HG03064 (cell line): ENCODE results near the gene IQCH.

ENCODE experiments used
- ATAC-seq: cut with Tn5 transposase; IDR thresholded peaks from one replicate; pipeline ENCODE4 v1.9.1; 2021; ENCODE audit warnings: low read depth; ENCODE audit not compliant: unreplicated experiment

IQCH gene

GRCh38 chr15:67296188-67296587 is 41.6 kb downstream of the IQCH start:
- ATAC-seq = no peak

DNA sequence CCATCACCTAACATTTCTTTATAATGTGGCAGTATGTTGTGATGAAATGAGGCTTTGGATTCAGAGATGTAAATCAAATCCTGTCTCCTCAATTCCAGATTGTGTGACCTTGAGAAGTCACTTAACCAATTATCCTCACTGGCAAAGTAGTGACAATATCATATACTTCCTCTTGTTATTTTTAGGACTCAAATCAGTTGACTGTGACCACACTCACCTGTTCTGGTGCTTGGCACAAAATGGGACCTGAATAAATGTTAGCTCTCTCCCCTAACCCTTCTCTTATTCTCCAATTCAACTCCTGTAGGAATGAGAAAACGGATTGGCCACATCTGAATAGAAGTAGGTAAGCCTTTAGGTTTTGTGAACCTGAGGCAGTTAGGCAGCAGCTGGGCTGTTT is 42.1 kb downstream of the IQCH start:
- ATAC-seq = no peak

- no peak for ATAC-seq
These were observed 45.9 kb downstream of the IQCH start for GRCh38 chr15:67300266-67301025.

- ATAC-seq = no peak
These were observed 49.1 kb downstream of the IQCH start for GRCh38 chr15:67303490-67304363.

GRCh38 chr15:67304778-67305177 is 50.2 kb downstream of the IQCH start:
- ATAC-seq = no peak

GRCh38 chr15:67305506-67305905 is 50.9 kb downstream of the IQCH start:
- ATAC-seq = no peak

DNA sequence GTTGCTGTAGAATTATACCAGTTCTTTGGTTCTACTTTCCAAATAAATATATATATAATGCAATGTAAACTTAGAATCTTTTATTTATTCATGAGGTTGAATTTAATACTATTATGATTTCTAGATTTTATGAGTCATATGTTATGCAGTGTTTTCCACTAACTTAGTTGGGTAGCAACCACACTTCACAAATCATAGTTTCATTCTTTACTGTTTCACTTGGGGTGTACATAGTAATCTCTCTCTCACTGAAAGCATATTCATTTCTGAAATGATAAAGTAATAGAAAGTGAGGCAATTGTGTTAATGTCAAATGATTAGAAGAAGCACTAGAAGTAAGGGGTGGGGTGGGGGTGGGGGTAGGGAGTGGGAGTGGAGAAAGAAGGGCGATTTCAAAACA is 52.6 kb downstream of the IQCH start:
- no peak for ATAC-seq

DNA sequence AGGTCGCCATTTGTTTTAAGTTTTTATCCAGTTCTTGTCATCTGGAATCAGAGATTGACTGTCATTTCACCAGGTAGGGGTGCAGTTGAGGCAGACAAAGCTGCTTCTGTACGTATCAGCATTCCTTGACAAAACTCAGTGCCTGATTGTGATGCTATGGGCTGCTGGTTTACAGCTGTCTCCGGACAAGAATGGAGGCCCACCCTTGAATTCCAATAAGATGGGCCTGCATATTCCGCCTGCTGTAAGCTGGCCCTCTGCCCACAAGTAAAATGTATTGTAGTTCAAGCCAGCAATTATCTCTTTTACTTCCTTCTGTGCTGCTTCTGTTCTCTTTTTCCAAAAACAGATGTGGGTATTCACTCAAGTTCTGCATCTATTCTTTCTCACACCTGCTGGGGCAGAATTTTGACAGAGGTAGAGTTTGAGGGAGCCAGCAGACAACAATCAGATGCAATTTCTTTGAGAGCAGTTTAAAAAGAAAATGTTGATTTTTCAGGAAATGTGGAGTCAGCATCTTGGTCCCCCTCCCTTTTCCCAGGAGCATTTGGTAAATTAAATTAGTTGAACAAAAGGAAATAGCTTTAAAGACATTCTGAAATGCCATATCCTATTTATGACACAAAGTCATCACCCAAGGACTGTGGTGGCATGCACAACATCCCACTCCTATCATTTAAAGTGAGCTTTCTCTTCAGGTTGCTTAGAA is 53.5 kb downstream of the IQCH start:
- no peak for ATAC-seq

- no peak for ATAC-seq
These were observed 57.1 kb downstream of the IQCH start for GRCh38 chr15:67311731-67312130.

DNA sequence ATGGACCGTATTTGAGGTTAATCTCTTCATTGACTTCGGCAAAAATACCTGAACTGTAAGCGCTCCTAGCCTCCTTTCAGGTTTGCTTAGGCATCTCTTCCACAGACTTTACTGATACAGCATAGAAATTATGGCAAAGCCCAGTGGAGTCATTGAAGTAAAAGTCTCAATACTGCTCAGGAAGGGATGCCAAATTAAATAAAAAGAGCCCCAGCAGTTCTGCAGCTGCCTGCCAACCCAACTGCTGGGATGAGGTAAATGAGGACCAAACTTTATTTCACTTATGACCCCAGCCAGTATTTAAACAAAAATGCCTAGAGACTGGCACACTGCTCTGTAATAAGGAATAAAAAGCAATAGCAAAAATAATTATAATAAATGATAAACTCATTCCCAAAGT is 65.4 kb downstream of the IQCH start:
- no peak for ATAC-seq

- no peak for ATAC-seq
These were observed 66.8 kb downstream of the IQCH start for GRCh38 chr15:67321352-67321751.

- no peak for ATAC-seq
These were observed 67.9 kb downstream of the IQCH start for GRCh38 chr15:67322481-67322880.

DNA sequence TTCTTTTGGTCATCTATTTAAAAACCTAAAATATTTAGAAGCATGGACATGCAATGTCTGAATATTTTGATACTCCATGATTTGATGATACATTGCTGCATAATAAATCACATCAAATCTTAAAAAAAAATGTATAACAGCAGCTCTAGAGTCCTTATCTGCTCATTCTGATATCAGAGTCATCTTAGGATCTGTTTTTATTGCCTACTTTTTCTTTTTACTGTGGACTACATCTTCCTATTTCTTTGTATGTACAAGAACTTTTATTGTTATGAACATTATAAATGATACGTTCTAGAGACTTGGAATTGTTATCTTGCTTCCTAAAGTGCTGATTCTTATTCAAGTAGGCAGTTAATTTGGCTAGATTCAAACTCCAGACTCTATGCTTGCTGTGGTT is 72.7 kb downstream of the IQCH start:
- ATAC-seq = no peak

DNA sequence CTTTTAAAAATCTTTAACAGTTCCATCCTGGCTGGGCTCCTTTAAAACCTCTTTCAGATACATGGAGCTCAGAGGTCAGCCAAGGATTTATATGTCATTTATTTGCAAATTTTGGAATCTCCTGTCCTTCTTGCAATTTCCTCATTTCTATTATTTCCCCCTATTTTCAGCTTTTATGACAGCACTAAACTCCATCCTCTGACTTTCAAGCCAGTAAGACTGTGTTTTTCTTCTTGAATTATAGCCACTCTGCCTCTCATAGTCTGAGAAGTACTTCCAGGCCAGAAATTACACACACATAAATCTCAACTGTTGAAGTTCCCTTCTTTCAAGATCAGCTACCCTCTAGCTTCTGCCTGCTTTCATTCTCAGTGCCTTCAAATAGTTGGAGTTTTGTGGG is 73.2 kb downstream of the IQCH start:
- no peak for ATAC-seq

GRCh38 chr15:67329984-67330733 is 75.6 kb downstream of the IQCH start:
- no peak for ATAC-seq

DNA sequence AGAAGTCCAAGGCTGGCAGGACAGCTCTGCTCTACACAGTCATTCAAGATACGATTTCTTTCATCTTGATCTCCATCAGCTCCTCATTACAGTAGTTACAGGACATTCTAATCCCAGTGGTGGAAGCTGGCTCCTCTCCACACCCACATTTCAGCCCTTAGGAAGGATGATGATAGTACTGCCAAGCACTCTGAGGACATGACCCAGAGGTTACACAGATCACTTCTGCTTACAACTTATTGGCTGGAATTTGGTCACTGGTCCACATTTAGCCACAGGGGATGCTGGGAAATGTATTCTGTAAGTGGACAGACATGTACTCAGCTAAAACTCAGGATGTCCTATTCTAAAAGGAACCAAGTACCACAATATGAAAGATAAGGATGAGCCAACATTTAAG is 77.1 kb downstream of the IQCH start:
- ATAC-seq = no peak

GRCh38 chr15:67335026-67335425 is 80.4 kb downstream of the IQCH start:
- no peak for ATAC-seq

DNA sequence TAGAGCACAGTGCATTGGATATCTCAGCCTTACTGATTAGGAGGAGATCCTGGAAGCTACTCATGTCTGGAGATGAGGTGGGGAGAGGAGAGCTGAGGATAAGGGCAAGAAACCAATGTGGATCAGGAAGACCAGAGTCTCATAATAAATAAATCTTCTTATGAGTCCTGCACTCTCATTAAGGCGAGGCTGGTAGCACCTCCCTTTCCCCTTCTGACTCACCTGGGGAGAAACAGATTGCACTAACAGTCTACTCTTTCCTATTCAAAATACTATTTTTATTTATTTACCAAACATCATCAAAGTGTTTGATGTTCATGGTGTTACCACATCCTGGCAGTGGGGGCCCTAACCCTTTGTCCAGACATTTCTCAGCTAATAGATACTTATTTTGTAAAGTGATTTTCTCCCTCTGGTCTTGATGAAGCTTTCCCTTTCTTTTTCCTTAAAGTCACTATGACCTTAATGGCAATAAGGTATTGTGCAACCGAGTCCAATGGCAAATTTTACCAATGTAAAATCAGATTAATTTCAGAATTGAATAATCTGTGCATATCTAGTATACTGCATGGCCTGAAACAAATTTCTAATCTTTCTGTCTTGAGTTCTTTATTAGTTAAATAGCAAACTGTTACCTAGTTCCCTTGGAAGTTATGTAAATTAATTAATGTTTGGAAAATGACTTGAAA is 81.1 kb downstream of the IQCH start:
- ATAC-seq = no peak

DNA sequence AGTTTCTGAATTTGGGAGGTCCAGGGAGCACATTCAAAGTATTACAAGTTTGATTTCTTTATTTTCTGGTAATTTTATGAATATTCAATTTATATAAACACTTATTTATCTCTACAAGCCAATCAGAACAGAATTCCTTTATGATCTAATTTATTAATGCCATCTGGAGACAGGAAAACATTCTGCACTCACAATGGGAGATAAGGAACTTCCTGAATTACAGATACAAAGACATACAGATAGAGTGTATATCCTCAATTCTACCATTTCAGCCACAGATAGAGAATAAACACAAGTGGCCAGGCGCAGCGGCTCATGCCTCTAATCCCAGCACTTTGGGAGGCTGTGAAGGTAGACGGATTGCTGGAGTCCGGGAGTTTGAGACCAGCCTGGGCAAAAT is 86.0 kb downstream of the IQCH start:
- ATAC-seq = no peak

DNA sequence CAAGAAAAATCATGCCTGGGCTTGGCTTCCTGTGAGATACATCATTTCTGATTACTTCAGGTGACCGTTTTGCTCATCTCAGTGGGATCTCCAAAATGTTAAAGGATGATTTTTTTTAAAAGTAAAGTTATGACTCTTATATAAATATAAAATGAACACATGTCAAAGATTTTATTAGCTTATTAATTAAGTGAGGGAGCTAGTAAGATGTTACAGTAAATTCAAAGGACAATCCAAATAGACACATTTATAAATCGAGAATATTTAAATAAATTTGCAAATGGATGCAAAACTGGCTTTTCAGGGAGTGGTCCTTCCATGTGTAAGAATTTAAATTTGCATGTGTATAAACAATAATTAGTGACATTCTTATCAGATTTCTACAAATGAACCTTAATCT is 87.0 kb downstream of the IQCH start:
- no peak for ATAC-seq
